Ecto neural progenitor cell (in vitro differentiated cells): ENCODE data around the gene FRMD4A.
"Not testable (repeated sequence)": the region's sequence is repeated elsewhere in the genome, so short reads cannot be mapped to it uniquely, and the experiment has no call there.

Experiments
- DNase-seq: peaks from one replicate; pipeline ENCODE4 v3.0.0-alpha.2; 2018; ENCODE audit warnings: low spot score

FRMD4A gene

GRCh38 chr10:13722747-13723653 is 607.7 kb downstream of the FRMD4A start:
- DNase-seq: no peak

DNA sequence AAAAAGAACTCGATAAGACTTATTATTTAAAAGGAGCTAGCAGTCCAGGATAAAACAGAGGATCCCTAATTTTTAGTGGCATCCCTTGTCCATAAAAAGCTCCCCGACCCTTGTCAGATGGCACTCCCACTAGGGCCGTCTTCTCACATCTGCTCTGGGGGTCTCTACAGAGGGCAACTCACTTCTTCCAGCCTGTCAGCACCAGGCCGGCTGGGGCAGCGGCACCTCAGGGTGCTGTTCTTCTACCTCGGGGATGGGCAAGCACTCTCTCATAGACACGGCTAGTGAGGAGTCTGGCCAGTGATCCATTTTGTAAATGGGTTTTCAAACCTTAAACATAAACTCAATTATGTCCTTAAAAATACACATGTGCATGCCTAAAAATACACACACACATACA is 609.2 kb downstream of the FRMD4A start:
- DNase-seq: no peak

- DNase-seq: no peak
Observed at GRCh38 chr10:13720699-13721098, 610.0 kb downstream of the FRMD4A start.

DNA sequence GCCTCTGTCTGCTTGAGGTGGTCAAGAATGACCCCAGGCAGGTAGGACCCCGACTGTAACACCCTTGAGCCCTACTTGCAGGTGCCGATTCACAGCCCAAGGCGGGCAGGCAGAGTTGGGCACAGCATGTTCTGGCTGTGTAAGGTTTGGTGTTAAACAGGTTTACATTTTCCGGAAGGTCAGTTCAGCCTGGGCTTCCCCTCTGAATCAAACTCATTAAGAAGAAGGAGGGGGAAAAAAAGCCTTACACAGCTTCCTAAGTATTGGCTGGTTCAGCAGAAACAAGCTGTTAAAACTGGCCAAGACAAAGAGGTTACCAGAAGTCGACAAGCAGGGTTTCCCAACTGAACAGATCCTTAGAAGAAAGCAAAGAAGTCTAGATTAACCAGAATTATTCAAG is 611.3 kb downstream of the FRMD4A start:
- DNase-seq: no peak

GRCh38 chr10:13718820-13719219 is 611.9 kb downstream of the FRMD4A start:
- DNase-seq: no peak

- DNase-seq: no peak
Observed at GRCh38 chr10:13717936-13718772, 612.6 kb downstream of the FRMD4A start.

GRCh38 chr10:13717571-13717935 is 613.2 kb downstream of the FRMD4A start:
- DNase-seq: no peak

DNA sequence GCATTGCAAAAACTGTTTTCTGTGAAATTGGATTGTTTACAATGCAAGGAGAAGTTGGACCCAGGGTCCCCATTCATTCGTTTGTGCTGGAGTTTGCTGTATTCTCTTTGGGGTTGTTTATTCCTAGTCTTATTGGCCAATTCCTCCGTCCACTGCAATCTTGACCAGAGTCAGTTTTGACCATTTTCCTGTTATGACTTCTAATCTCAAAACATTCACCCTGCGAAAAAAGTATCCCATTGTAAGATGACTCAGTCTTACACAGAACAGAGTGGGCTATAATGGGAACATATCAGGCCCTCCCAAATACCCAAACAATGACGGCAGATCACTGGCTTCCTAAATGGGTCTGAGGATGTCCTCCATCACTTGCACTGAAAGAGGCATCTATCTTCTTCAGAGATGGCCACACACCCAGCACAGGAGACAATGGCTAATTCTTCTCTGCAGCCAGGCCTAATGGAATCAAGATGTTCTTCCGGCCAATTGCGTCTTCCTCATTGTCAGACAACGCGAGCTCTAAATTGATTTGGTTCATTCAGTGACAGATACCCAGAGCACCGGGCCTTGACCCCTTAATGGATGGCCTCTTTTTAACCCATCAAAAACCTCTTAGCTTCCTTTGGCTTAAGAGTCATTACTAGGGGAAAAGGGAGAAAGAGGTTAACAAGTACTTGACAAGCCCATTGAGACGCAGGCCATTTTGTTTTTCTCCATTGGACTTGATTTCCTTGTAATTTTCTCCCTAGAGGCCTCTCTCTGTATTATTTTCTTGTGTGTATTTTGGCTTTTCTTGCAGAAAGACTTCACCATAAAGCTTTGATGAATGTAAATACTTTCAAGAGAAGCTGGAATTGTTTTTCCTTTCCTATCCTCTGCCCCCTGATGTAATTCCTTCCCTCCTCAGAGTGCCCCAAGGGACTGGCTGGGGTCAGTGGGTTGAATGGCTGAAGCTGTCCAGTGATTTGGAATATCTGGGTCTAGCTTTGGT is 614.3 kb downstream of the FRMD4A start:
- no peak for DNase-seq

DNA sequence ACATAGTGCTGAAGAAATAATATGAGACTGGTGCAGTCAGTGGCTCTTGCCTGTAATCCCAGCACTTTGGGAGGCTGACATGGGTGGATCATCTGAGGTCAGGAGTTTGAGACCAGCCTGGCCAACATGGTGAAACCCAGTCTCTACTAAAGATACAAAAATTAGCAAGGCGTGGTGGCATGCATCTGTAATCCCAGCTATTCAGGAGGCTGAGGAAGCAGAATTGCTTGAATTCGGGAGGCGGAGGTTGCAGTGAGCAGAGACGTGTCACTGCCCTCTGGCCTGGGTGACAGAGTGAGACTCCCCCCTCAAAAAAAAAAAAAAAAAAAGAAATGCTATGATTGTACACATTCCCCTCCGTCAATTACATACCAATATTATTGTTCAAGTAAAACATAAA is 615.1 kb downstream of the FRMD4A start:
- not testable (repeated sequence) for DNase-seq

DNA sequence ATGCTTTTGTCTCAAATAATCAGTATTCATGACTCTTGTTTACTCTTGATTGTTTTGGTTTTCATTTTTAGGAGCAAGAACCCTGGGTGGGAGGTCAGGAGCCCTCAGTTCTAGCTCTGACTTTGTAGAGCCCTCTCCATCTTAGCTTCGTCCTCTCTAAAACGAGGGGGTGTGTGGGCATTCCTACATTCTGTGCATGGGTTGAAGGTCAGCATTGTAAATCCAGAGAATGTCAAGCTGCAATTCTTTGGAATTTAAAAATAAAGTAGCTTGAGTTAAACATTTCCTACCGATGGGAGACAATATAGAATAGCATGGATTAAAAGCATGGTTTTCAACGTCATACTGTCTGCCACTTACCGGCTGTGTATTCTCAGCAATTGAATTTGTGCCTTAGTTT is 615.6 kb downstream of the FRMD4A start:
- no peak for DNase-seq

DNA sequence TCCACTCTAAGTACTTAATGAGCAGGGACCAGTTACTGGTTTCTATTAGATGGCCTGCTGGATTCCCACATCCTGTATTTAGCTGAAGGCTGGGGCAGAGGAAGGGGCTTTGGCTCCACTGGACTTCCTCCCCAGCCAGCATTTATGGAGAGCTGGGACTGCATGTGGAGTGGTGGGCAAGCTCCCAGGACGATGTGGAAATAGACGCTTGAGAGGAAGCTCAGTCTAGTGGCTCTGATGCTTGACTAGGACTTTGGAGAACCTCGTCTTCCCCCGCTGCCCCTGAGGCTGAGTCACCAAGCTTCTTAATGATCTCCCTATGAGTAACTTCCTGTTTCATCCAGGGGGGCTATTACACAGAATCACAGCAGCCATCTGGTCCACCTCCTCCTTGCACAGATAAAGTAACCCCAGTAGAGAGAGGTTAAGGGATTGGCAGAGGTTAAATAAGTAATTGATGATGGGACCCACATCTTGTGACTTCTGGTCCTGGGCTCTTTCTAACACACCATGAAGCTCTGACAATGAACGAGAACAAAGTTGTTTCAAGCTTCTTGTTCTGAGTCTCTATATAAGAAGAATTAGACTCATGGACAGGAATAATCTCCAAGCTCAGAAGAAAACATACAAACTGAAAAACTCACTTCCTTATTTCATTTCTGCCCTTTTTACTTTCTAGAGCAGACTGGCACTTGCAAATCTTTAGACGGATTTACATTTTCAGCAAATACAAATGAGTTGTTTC is 617.7 kb downstream of the FRMD4A start:
- no peak for DNase-seq

DNA sequence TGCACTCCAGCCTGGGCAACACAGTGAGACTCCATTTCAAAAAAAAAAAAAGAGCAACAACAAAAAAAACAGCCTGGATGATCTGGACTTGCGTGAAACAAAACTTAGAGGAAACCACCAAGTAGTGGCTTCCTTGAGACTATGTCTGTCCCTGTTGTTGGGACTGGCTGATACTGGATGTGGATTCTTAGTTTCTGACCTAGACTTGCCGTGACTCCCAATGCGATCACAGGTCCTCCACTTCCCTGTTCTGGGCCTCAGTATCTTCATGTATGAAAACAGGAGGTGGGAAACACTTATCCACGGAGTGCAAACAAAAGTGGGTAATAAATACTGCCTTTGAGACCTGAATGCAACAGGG is 618.3 kb downstream of the FRMD4A start:
- no peak for DNase-seq

DNA sequence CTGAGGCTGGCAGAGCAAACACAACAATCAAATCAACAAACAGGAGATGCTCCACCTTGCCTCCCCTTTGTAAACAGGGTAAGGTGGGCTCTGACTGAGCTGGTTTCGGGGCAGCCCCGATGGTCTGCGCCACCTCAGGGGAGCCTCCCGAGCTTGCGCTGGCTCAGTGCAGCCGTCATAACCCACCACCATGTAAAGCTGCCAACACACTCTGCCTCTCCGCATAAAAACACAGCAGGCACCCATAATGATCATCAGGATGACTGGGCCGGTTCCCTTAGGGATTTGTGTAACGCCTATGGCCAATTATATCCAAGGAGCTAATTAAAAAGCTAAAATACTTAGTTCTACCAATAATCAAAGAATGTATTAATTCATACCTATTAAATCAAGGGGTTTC is 619.4 kb downstream of the FRMD4A start:
- no peak for DNase-seq

- no peak for DNase-seq
Observed at GRCh38 chr10:13709931-13710650, 620.6 kb downstream of the FRMD4A start.

GRCh38 chr10:13708256-13708990 is 622.3 kb downstream of the FRMD4A start:
- DNase-seq: peak; percentile 57

DNA sequence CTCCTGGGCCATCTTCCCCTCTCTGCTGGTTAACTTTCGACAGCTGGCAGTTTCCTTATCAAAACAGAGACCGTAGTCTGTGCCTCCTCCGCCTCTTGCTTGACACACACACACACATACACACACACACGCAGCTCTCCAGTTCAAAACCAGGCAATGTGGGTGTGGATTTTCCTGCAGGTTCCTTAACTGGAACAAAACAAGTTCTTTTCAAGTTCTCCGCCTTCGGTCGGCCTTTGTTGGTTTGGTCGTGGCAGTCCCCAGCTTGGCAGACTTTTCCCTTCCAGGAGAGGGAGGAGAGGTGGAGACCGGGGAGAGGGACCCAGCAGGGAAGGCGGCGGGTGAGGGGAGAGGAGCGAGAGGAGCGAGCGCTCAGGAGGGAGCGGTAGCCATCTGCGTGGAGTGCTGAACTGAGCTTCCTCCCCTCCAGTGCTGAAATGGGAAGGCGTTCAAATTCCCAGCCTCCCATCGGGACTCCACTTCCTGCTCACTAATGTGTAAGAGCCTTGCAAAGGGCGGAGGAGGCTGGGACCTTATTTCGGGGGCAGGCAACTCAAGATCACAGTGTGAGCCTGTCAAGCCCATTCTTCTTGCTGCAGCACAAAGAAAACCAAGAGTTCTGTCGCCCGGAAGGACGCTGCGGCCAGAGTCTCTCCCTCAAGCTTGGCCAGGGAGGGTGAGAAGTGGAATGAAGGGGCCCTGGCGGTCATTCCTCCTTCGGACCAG is 623.4 kb downstream of the FRMD4A start:
- DNase-seq: peak; percentile 81

- DNase-seq: no peak
Observed at GRCh38 chr10:13706604-13707003, 624.1 kb downstream of the FRMD4A start.

DNA sequence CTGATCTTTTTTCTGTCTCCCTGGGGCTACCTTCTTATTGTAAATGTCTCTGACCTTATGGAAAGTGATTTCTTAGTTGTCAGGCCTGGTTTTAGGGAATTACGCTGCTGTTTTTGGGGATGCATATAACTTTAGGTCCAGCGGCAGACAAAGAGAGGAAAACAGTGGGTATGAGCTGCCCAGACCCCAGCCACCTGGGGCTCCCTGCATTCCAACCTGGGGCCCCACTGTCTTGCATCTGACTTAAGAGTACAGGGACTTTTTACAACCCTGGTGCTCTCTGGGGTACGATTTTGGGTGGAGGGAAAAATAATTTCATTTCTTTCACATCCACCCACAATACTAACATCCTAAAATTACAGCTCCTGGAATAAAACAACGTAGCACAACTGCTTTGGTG is 624.5 kb downstream of the FRMD4A start:
- no peak for DNase-seq

GRCh38 chr10:13705526-13706174 is 625.1 kb downstream of the FRMD4A start:
- no peak for DNase-seq
